ENCODE results near the gene TSPAN7. TPM values are rescaled to one million over a fixed set of nuclear protein-coding genes. Genes with fewer than 3 reads are reported as not detected.

TSPAN7 gene
- total RNA-seq, 1 donor from 2014 or later: 2.0 TPM

- Histone ChIP-seq H3K4me3 (ENCODE audit: low read depth, low read length) (no peak overlapping the region), H3K27me3 (ENCODE audit: control insufficient read depth, insufficient read depth, low read length) (no peaks in the 10 kb centered on the region), H3K36me3 (ENCODE audit: control insufficient read depth, insufficient read depth, low read length) (no peaks in the 10 kb centered on the region)
- TF ChIP-seq CTCF (IDR thresholded peaks at IDR 0.05; ENCODE audit: insufficient read depth, low read length, poor library complexity, severe bottlenecking): peak; percentile 42
- DNase-seq (ENCODE audit: low read depth): no peak
Observed at GRCh38 chrX:38717871-38718270, 156.5 kb downstream of the TSPAN7 start.

DNA sequence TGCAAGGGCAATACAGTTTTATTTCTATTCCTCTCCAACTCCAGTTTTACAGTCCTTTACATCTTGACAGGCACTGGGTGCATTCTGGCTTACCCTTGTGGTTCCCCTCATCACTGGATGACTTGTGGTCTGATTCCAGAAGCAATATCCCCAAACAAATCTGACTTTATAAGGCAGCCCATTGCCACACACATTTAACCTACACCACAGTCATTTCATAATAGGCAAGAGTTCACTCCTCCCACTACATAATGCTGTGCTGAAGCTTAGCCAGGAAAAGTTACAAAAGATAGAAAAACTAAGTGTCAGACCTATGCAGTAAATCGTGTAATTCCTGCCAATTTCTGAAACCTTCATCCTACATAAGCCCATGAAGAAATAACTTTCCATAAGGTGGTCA, 157.0 kb downstream of the TSPAN7 start:
- no peaks in the 10 kb centered on the region for H3K27me3 ChIP-seq (ENCODE audit: control insufficient read depth, insufficient read depth, low read length)
- no peak for DNase-seq (ENCODE audit: low read depth)
- no peak overlapping the region for H3K4me3 ChIP-seq (ENCODE audit: low read depth, low read length)
- no peak for TF ChIP-seq CTCF (IDR thresholded peaks at IDR 0.05; ENCODE audit: insufficient read depth, low read length, poor library complexity, severe bottlenecking)
- no peaks in the 10 kb centered on the region for H3K36me3 ChIP-seq (ENCODE audit: control insufficient read depth, insufficient read depth, low read length)

- DNase-seq (ENCODE audit: low read depth): no peak
- Histone ChIP-seq H3K27me3 (ENCODE audit: control insufficient read depth, insufficient read depth, low read length) (no peaks in the 10 kb centered on the region), H3K4me3 (ENCODE audit: low read depth, low read length) (no peak overlapping the region), H3K36me3 (ENCODE audit: control insufficient read depth, insufficient read depth, low read length) (no peaks in the 10 kb centered on the region)
- no peak for TF ChIP-seq CTCF (IDR thresholded peaks at IDR 0.05; ENCODE audit: insufficient read depth, low read length, poor library complexity, severe bottlenecking)
Observed at GRCh38 chrX:38726612-38727011, 165.3 kb downstream of the TSPAN7 start.

GRCh38 chrX:38727668-38728067, 166.3 kb downstream of the TSPAN7 start:
- no peak for TF ChIP-seq CTCF (IDR thresholded peaks at IDR 0.05; ENCODE audit: insufficient read depth, low read length, poor library complexity, severe bottlenecking)
- H3K4me3 ChIP-seq (ENCODE audit: low read depth, low read length): no peak overlapping the region
- DNase-seq (ENCODE audit: low read depth): no peak

GRCh38 chrX:38732866-38733265, 171.5 kb downstream of the TSPAN7 start:
- no peaks in the 10 kb centered on the region for H3K27me3 ChIP-seq (ENCODE audit: control insufficient read depth, insufficient read depth, low read length)
- no peaks in the 10 kb centered on the region for H3K36me3 ChIP-seq (ENCODE audit: control insufficient read depth, insufficient read depth, low read length)
- TF ChIP-seq CTCF (IDR thresholded peaks at IDR 0.05; ENCODE audit: insufficient read depth, low read length, poor library complexity, severe bottlenecking): no peak
- DNase-seq (ENCODE audit: low read depth): peak; percentile 35
- H3K4me3 ChIP-seq (ENCODE audit: low read depth, low read length): no peak overlapping the region

More at GRCh38 chrX:38727668-38728067, 166.3 kb downstream of the TSPAN7 start:
- no peaks in the 10 kb centered on the region for H3K36me3 ChIP-seq (ENCODE audit: control insufficient read depth, insufficient read depth, low read length)
- H3K27me3 ChIP-seq (ENCODE audit: control insufficient read depth, insufficient read depth, low read length): no peaks in the 10 kb centered on the region

Other genes starting within 250 kb of the TSPAN7 start
- gene RPGR, start 234.0 kb upstream of the TSPAN7 start, total RNA-seq: 4.6 and 5.5 TPM in 2 replicates
- gene OTC, start 208.9 kb upstream of the TSPAN7 start, total RNA-seq: not detected in 2 replicates
- gene MID1IP1, start 239.9 kb downstream of the TSPAN7 start, total RNA-seq: 63.5 and 81.6 TPM in 2 replicates

Data from kidney epithelial cell (primary cell).